LNCaP clone FGC (cell line): ENCODE data around the gene SMLR1.

Experiments
- DNase-seq: peaks from one replicate; pipeline ENCODE4 v3.0.0-alpha.2; 2011; ENCODE audit warnings: low read depth
- H3K4me3 ChIP-seq: 2 replicates; pipeline ENCODE4 v1.5.1; 2011; ENCODE audit warnings: mild to moderate bottlenecking, low read depth, low read length, control low read depth
- TF ChIP-seq, protein P1 (sequence below): IDR thresholded peaks from 2 replicates; pipeline ENCODE4 v1.5.1; 2012; ENCODE audit warnings: mild to moderate bottlenecking; ENCODE audit not compliant: control insufficient read depth, insufficient read depth; ENCODE audit errors: extremely low read depth

The SMLR1 gene

DNA sequence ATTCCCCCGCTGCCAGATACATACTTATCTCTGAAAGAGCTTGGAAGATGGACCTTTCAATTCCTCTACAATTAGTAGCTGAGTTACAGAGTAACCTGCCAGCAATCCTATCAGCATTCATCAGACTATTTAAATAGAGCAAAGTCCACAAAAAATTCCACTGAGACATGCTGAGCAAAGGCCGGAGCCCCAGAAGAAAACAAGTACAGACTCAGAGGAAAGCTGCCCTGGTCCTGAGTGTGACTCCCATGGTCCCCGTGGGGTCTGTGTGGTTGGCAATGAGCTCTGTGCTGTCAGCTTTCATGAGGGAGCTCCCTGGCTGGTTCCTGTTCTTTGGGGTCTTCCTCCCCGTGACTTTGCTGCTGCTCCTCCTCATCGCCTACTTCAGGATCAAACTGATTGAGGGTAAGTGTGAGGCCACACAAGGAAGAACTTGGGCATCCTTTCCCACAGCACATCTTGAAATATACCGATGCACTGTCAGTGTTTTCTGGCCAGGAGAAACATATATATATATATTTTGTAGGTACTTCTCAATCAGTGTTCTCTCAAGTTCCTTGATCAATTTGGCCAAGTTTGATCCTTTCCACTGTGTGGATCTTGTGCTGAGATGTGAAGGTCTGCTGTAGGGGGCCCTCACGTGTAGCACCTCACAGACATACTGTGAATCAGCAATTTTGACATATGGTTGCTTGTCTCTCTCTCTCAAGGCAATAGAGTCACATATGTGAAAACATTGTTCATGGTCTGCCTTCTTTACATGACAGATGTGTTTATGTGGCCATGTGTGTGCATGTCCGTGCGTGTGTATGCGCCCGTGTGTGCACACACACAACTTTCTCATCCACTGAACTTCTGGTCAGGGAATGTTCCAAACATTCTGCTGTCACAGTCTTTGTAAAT, at the start of gene SMLR1:
TSS of gene SMLR1 (plus strand) at position 160 of the 903 bp plus-strand sequence. CDS start at position 168, 8 bp downstream.
- H3K4me3 ChIP-seq, result no peak within 1 kb of the TSS
- DNase-seq, result no peak
- TF ChIP-seq, protein P1, sequence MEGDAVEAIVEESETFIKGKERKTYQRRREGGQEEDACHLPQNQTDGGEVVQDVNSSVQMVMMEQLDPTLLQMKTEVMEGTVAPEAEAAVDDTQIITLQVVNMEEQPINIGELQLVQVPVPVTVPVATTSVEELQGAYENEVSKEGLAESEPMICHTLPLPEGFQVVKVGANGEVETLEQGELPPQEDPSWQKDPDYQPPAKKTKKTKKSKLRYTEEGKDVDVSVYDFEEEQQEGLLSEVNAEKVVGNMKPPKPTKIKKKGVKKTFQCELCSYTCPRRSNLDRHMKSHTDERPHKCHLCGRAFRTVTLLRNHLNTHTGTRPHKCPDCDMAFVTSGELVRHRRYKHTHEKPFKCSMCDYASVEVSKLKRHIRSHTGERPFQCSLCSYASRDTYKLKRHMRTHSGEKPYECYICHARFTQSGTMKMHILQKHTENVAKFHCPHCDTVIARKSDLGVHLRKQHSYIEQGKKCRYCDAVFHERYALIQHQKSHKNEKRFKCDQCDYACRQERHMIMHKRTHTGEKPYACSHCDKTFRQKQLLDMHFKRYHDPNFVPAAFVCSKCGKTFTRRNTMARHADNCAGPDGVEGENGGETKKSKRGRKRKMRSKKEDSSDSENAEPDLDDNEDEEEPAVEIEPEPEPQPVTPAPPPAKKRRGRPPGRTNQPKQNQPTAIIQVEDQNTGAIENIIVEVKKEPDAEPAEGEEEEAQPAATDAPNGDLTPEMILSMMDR, result no peak

DNA sequence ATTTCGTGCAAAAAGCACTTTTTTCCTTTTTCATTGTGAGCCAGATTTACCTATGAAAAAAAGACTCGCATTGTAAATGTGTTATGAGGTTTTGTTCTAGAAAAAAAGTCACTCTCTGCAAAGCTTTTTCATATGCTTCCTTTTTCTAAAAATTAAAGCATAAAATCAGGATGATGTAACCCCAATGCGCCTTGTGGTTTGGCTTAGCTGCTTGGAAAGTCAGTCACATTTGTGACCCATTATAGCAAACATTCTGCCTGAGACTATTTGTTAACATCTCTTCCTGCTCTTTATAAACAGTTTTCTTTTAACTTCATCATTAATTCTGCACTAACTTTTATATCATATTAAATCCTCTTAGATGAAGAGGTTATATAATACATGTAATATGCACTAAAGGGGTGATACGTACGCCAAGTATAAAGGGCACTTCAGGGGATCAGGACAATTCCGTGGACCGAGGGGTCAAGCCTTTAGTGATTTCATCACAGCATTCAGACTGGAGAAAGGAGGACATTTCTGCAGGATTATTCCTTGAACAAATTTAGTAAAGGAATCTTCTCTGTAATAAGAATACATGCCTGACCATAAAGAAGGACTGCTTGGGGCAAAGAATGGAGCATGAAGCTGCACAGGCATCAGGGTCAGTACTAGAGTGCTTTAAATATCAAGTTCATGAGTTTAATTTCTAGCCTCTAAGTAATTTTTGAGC, 48.1 kb upstream of the SMLR1 start:
- TF ChIP-seq, protein P1, result no peak
- H3K4me3 ChIP-seq, result no peak overlapping the region
- no peak for DNase-seq

DNA sequence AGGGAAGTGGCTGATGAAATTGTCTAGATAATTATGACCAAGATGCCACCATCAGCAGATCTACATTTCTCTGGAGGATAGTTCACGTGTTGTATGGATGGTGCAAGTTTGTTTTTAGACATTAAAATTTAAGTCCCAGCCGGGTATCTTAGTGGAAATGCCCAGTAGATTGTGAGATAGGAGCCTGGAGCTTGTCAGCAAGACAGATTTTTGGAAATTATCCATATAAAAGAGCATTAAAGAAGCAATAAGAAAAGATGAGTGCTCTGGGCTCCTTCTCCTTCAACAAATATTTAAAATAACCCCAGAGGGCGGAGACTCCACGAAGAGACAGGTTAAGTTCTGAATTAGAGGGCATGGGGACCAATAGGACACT, 47.6 kb upstream of the SMLR1 start:
- H3K4me3 ChIP-seq, result no peak overlapping the region
- TF ChIP-seq, protein P1, result no peak
- DNase-seq, result no peak

DNA sequence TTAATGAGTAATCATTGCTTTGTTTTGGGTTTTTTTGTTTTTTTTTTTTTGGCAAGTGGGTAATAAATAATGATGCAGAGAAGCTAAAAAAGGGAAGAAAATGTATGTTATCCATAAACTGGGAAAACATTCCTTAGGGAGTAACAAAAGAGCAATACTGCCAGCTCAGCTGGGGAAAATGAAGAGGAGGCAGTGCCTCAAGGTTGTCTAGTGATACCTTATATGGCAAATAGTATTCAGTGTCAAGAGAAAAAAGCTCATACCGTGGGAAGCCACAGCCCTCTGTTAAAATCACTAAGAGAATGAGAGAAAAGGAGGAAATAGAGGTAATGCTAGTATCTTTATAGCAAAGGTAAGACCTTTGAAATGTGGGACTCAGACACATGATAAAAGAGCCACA, 47.1 kb upstream of the SMLR1 start:
- no peak for DNase-seq
- H3K4me3 ChIP-seq, result no peak overlapping the region
- TF ChIP-seq, protein P1, result no peak

DNA sequence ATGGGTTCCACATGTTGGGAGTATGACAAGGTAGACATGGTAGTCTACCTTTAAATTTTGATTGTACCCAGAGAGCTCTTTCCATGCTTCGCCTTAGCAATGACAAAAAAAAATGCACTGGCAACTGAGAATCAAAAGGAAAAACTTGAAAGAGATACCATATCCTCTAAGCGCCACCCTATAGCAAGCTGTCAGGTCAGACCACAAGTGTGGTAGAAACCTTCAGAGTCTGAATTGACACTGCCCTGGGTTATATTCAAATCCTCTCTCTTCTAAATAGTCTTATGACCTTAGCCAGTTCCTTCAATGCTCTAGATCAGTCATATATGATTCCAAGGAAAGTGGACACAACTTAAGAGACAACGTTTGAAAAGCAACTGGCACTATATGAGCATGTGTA, 45.6 kb upstream of the SMLR1 start:
- DNase-seq, result no peak
- no peak overlapping the region for H3K4me3 ChIP-seq
- TF ChIP-seq, protein P1, result no peak

DNA sequence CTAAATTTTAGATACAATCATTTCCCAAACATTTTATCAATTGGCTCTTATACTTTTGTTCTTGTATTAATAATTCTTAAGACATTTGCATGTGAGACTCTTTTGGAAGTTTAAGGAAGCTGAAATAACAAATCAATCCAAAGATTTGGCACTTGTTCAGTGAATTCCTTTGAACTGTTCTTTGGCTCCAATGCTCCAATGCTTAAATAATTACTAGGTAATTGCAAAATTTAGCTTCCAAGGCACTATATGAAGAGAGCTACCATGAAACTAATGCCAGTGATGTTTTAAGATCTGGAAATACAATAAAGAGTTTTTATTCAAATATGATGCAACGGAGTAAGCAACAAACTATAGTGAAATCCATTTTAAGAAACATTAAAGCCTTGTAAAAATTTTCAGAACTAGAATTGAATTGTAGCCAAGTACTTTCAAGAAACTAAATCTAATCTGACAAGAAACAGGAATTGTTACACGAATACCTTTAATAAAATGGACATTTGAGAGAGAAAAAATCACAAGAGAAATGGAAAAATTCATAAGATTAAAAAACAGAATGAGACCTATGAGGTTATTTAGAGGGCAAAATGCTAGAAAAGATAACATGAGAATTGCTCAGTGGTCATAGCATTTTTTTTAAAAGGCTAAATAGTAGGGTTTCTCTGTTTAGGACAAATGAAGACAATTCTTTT, 43.6 kb upstream of the SMLR1 start:
- TF ChIP-seq, protein P1, result no peak
- DNase-seq, result no peak
- H3K4me3 ChIP-seq, result no peak overlapping the region
